ENCODE results near the gene SFXN4. TPM values are rescaled to one million over a fixed set of nuclear protein-coding genes. Genes with fewer than 3 reads are reported as not detected.

SFXN4 gene
- total and polyA plus RNA-seq, 2 donors (not counting 1 experiment from before 2014, with no cell fraction given): 10.3 to 17.7 TPM

GRCh38 chr10:119119400-119119799 lies 46.1 kb downstream of the SFXN4 start:
- Histone ChIP-seq H4K20me1 (ENCODE audit: control insufficient read depth, extremely low read depth, insufficient read depth, low read length) (no peaks in the 10 kb centered on the region), H3K27ac (ENCODE audit: insufficient read depth, low read length) (no peak overlapping the region), H3K9ac (ENCODE audit: insufficient read depth, low read length) (no peak overlapping the region), H3K4me2 (ENCODE audit: extremely low read depth, insufficient read depth, low read length) (no peak overlapping the region), H3K36me3 (ENCODE audit: control insufficient read depth, insufficient read depth, low read length) (no peaks in the 10 kb centered on the region), H3K9me3 (ENCODE audit: control insufficient read depth, insufficient read depth, low read depth, low read length) (no peaks in the 10 kb centered on the region), H3K4me1 (ENCODE audit: control insufficient read depth, extremely low read depth, insufficient read depth, low read length) (no peaks in the 10 kb centered on the region), H2AFZ (ENCODE audit: low read length) (no peak overlapping the region), H3K79me2 (ENCODE audit: control insufficient read depth, insufficient read depth, low read length) (no peaks in the 10 kb centered on the region), H3K27me3 (ENCODE audit: control insufficient read depth, insufficient read depth, low read length) (no peaks in the 10 kb centered on the region), H3K4me3 (replicated peaks in 1 of 4; ENCODE audit: control extremely low read depth in 1 of 4, insufficient read depth in 1 of 4, low read depth in 3 of 4, low read length in 4 of 4) (no peak overlapping the region)
- no peak for TF ChIP-seq CTCF (conservative IDR thresholded peaks at IDR 0.05 in 1 of 2, IDR thresholded peaks at IDR 0.05 in 1 of 2; ENCODE audit: low read depth in 1 of 2, low read length in 2 of 2)
- no peak for TF ChIP-seq EZH2 (IDR thresholded peaks at IDR 0.05; ENCODE audit: low read length, missing control alignments)
- no peak for DNase-seq (ENCODE audit: low read depth in 2 of 2)

GRCh38 chr10:119118231-119118630 lies 47.3 kb downstream of the SFXN4 start:
- DNase-seq (ENCODE audit: low read depth in 2 of 2): no peak
- Histone ChIP-seq H3K79me2 (ENCODE audit: control insufficient read depth, insufficient read depth, low read length) (no peaks in the 10 kb centered on the region), H3K4me1 (ENCODE audit: control insufficient read depth, extremely low read depth, insufficient read depth, low read length) (no peaks in the 10 kb centered on the region), H3K27ac (ENCODE audit: insufficient read depth, low read length) (no peak overlapping the region), H3K27me3 (ENCODE audit: control insufficient read depth, insufficient read depth, low read length) (no peaks in the 10 kb centered on the region), H3K9ac (ENCODE audit: insufficient read depth, low read length) (no peak overlapping the region), H3K4me3 (replicated peaks in 1 of 4; ENCODE audit: control extremely low read depth in 1 of 4, insufficient read depth in 1 of 4, low read depth in 3 of 4, low read length in 4 of 4) (no peak overlapping the region), H3K9me3 (ENCODE audit: control insufficient read depth, insufficient read depth, low read depth, low read length) (no peaks in the 10 kb centered on the region), H3K36me3 (ENCODE audit: control insufficient read depth, insufficient read depth, low read length) (no peaks in the 10 kb centered on the region), H2AFZ (ENCODE audit: low read length) (no peak overlapping the region), H4K20me1 (ENCODE audit: control insufficient read depth, extremely low read depth, insufficient read depth, low read length) (no peaks in the 10 kb centered on the region), H3K4me2 (ENCODE audit: extremely low read depth, insufficient read depth, low read length) (no peak overlapping the region)
- no peak for TF ChIP-seq CTCF (conservative IDR thresholded peaks at IDR 0.05 in 1 of 2, IDR thresholded peaks at IDR 0.05 in 1 of 2; ENCODE audit: low read depth in 1 of 2, low read length in 2 of 2)
- TF ChIP-seq EZH2 (IDR thresholded peaks at IDR 0.05; ENCODE audit: low read length, missing control alignments): no peak

GRCh38 chr10:119116326-119116951 lies 49.1 kb downstream of the SFXN4 start:
- Histone ChIP-seq H3K9ac (ENCODE audit: insufficient read depth, low read length) (no peak overlapping the region), H3K4me1 (ENCODE audit: control insufficient read depth, extremely low read depth, insufficient read depth, low read length) (no peaks in the 10 kb centered on the region), H3K9me3 (ENCODE audit: control insufficient read depth, insufficient read depth, low read depth, low read length) (no peaks in the 10 kb centered on the region), H3K79me2 (ENCODE audit: control insufficient read depth, insufficient read depth, low read length) (no peaks in the 10 kb centered on the region), H3K4me2 (ENCODE audit: extremely low read depth, insufficient read depth, low read length) (no peak overlapping the region), H3K4me3 (replicated peaks in 1 of 4; ENCODE audit: control extremely low read depth in 1 of 4, insufficient read depth in 1 of 4, low read depth in 3 of 4, low read length in 4 of 4) (no peak overlapping the region), H4K20me1 (ENCODE audit: control insufficient read depth, extremely low read depth, insufficient read depth, low read length) (no peaks in the 10 kb centered on the region), H3K36me3 (ENCODE audit: control insufficient read depth, insufficient read depth, low read length) (peaks cover 2% of the 10 kb centered on the region), H3K27me3 (ENCODE audit: control insufficient read depth, insufficient read depth, low read length) (no peaks in the 10 kb centered on the region), H3K27ac (ENCODE audit: insufficient read depth, low read length) (no peak overlapping the region), H2AFZ (ENCODE audit: low read length) (no peak overlapping the region)
- no peak for DNase-seq (ENCODE audit: low read depth in 2 of 2)
- TF ChIP-seq EZH2 (IDR thresholded peaks at IDR 0.05; ENCODE audit: low read length, missing control alignments) (no peak), CTCF (conservative IDR thresholded peaks at IDR 0.05 in 1 of 2, IDR thresholded peaks at IDR 0.05 in 1 of 2; ENCODE audit: low read depth in 1 of 2, low read length in 2 of 2) (no peak)
